Measurements from ENCODE around the gene NLGN1.
"Not testable (repeated sequence)": the region's sequence is repeated elsewhere in the genome, so short reads cannot be mapped to it uniquely, and the experiment has no call there.

NLGN1 gene

GRCh38 chr3:174223626-174224025 lies 826.1 kb downstream of the NLGN1 start:
- H3K9me2 ChIP-seq (ENCODE audit: low read depth, low read length): no peaks in the 10 kb centered on the region
- no peaks in the 10 kb centered on the region for H3K36me3 ChIP-seq (ENCODE audit: insufficient read depth, low read length)
- no peak overlapping the region for H3K4me2 ChIP-seq (ENCODE audit: low read length)
- no peaks in the 10 kb centered on the region for H3F3A ChIP-seq (ENCODE audit: insufficient read depth, low read length)
- no peaks in the 10 kb centered on the region for H3K4me1 ChIP-seq (ENCODE audit: insufficient read depth, low read length, severe bottlenecking)
- H2AFZ ChIP-seq (ENCODE audit: low read length): no peak overlapping the region
- no peaks in the 10 kb centered on the region for H3K79me2 ChIP-seq (ENCODE audit: insufficient read depth, low read length)
- H3K27me3 ChIP-seq (ENCODE audit: insufficient read depth, low read length): no peaks in the 10 kb centered on the region
- TF ChIP-seq EZH2 (IDR thresholded peaks at IDR 0.05; ENCODE audit: borderline replicate concordance, low read length): no peak
- TF ChIP-seq, protein P1, sequence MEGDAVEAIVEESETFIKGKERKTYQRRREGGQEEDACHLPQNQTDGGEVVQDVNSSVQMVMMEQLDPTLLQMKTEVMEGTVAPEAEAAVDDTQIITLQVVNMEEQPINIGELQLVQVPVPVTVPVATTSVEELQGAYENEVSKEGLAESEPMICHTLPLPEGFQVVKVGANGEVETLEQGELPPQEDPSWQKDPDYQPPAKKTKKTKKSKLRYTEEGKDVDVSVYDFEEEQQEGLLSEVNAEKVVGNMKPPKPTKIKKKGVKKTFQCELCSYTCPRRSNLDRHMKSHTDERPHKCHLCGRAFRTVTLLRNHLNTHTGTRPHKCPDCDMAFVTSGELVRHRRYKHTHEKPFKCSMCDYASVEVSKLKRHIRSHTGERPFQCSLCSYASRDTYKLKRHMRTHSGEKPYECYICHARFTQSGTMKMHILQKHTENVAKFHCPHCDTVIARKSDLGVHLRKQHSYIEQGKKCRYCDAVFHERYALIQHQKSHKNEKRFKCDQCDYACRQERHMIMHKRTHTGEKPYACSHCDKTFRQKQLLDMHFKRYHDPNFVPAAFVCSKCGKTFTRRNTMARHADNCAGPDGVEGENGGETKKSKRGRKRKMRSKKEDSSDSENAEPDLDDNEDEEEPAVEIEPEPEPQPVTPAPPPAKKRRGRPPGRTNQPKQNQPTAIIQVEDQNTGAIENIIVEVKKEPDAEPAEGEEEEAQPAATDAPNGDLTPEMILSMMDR (IDR thresholded peaks at IDR 0.05; ENCODE audit: low read length): no peak
- H3K9me3 ChIP-seq (ENCODE audit: low read length): no peaks in the 10 kb centered on the region
- H3K9ac ChIP-seq (ENCODE audit: low read length): no peak overlapping the region
- no peak overlapping the region for H3K4me3 ChIP-seq (ENCODE audit: low read depth, low read length, poor library complexity, severe bottlenecking)
- H3K27ac ChIP-seq (ENCODE audit: low read depth, low read length, poor library complexity, severe bottlenecking): no peak overlapping the region
- H4K20me1 ChIP-seq (ENCODE audit: insufficient read depth, low read length): no peaks in the 10 kb centered on the region

- Histone ChIP-seq H3K4me2 (ENCODE audit: low read length) (no peak overlapping the region), H3K27me3 (ENCODE audit: insufficient read depth, low read length) (no peaks in the 10 kb centered on the region), H4K20me1 (ENCODE audit: insufficient read depth, low read length) (0 out of 2 replicates have a peak, but pooled peaks cover 4% of the 10 kb centered on the region), H3K4me1 (ENCODE audit: insufficient read depth, low read length, severe bottlenecking) (no peaks in the 10 kb centered on the region), H3F3A (ENCODE audit: insufficient read depth, low read length) (no peaks in the 10 kb centered on the region), H3K9ac (ENCODE audit: low read length) (no peak overlapping the region), H3K9me3 (ENCODE audit: low read length) (no peaks in the 10 kb centered on the region), H3K36me3 (ENCODE audit: insufficient read depth, low read length) (no peaks in the 10 kb centered on the region), H2AFZ (ENCODE audit: low read length) (no peak overlapping the region), H3K27ac (ENCODE audit: low read depth, low read length, poor library complexity, severe bottlenecking) (no peak overlapping the region), H3K4me3 (ENCODE audit: low read depth, low read length, poor library complexity, severe bottlenecking) (no peak overlapping the region), H3K79me2 (ENCODE audit: insufficient read depth, low read length) (no peaks in the 10 kb centered on the region), H3K9me2 (ENCODE audit: low read depth, low read length) (no peaks in the 10 kb centered on the region)
- no peak for TF ChIP-seq EZH2 (IDR thresholded peaks at IDR 0.05; ENCODE audit: borderline replicate concordance, low read length)
- TF ChIP-seq, protein P1 (IDR thresholded peaks at IDR 0.05; ENCODE audit: low read length): no peak
Measured at GRCh38 chr3:174229916-174230315, 832.4 kb downstream of the NLGN1 start.

- not testable (repeated sequence) for H3K4me2 ChIP-seq (ENCODE audit: low read length); H3K9ac ChIP-seq (ENCODE audit: low read length); H3K27ac ChIP-seq (ENCODE audit: low read depth, low read length, poor library complexity, severe bottlenecking)
Measured at GRCh38 chr3:174232028-174232657, 834.6 kb downstream of the NLGN1 start.

More at GRCh38 chr3:174232028-174232657, 834.6 kb downstream of the NLGN1 start:
- H3K4me1 ChIP-seq (ENCODE audit: insufficient read depth, low read length, severe bottlenecking); H3K9me3 ChIP-seq (ENCODE audit: low read length); H3F3A ChIP-seq (ENCODE audit: insufficient read depth, low read length); H3K27me3 ChIP-seq (ENCODE audit: insufficient read depth, low read length); H2AFZ ChIP-seq (ENCODE audit: low read length); H3K4me3 ChIP-seq (ENCODE audit: low read depth, low read length, poor library complexity, severe bottlenecking); H3K36me3 ChIP-seq (ENCODE audit: insufficient read depth, low read length); H3K79me2 ChIP-seq (ENCODE audit: insufficient read depth, low read length); H4K20me1 ChIP-seq (ENCODE audit: insufficient read depth, low read length); H3K9me2 ChIP-seq (ENCODE audit: low read depth, low read length): not testable (repeated sequence)

All from OCI-LY1 (cell line).